SK-N-MC (cell line): ENCODE measurements around the gene SLC1A2.

ENCODE experiments used
- DNase-seq: peaks from one replicate; pipeline ENCODE4 v3.0.0-alpha.2; 2011; ENCODE audit warnings: low read depth, low spot score
- H3K27ac ChIP-seq: fragments of 200-600 bp; sonication (generic); 2 replicates; pipeline ENCODE4 v1.5.1; 2016; ENCODE audit warnings: mixed run types
- H3K36me3 ChIP-seq: fragments of 200-600 bp; sonication (generic); 2 replicates; pipeline ENCODE4 v1.6.1; 2017; ENCODE audit warnings: antibody characterized with exemption, low read length, mixed read lengths; ENCODE audit not compliant: insufficient read depth
- H3K4me3 ChIP-seq: fragments of 200-600 bp; sonication (generic); 2 replicates; pipeline ENCODE4 v1.5.1; 2016
- H3K9ac ChIP-seq: fragments of 200-600 bp; sonication (generic); 2 replicates; pipeline ENCODE4 v1.8.0; 2017; ENCODE audit warnings: mixed run types, mixed read lengths; ENCODE audit not compliant: insufficient read length
- H3K9me3 ChIP-seq: fragments of 200-600 bp; sonication (generic); 2 replicates; pipeline ENCODE4 v1.6.1; 2017; ENCODE audit warnings: low read depth, mild to moderate bottlenecking, antibody characterized with exemption, low read length, moderate library complexity, mixed read lengths
- EZH2 ChIP-seq: fragments of 200-600 bp; sonication (generic); IDR thresholded peaks from one replicate; pipeline ENCODE4 v1.6.1; 2017; ENCODE audit warnings: antibody characterized with exemption
- FOXP2 ChIP-seq: optimal IDR thresholded peaks from 2 replicates; pipeline ENCODE3; 2011; ENCODE audit warnings: mild to moderate bottlenecking, moderate library complexity; ENCODE audit not compliant: insufficient read depth; ENCODE audit errors: extremely low read length, control extremely low read depth
- POLR2AphosphoS5 ChIP-seq: IDR thresholded peaks from 2 replicates; pipeline ENCODE4 v1.6.1; 2012; ENCODE audit warnings: mild to moderate bottlenecking, low read depth, low read length, borderline replicate concordance

The SLC1A2 gene

GRCh38 chr11:35265755-35266454 is 153.5 kb downstream of the SLC1A2 start:
- Histone ChIP-seq H3K4me3 (no peak overlapping the region), H3K36me3 (no peaks in the 10 kb centered on the region), H3K9me3 (no peaks in the 10 kb centered on the region), H3K9ac (no peak overlapping the region), H3K27ac (no peak overlapping the region)
- no peak for TF ChIP-seq EZH2
- no peak for TF ChIP-seq FOXP2
- TF ChIP-seq POLR2AphosphoS5, result no peak
- no peak for DNase-seq

- Histone ChIP-seq H3K4me3 (no peak overlapping the region), H3K36me3 (no peaks in the 10 kb centered on the region), H3K9me3 (no peaks in the 10 kb centered on the region), H3K9ac (no peak overlapping the region), H3K27ac (no peak overlapping the region)
- no peak for TF ChIP-seq EZH2
- no peak for TF ChIP-seq POLR2AphosphoS5
- no peak for TF ChIP-seq FOXP2
- DNase-seq, result no peak
These were observed 156.6 kb downstream of the SLC1A2 start for GRCh38 chr11:35262735-35263134.

GRCh38 chr11:35262056-35262455 is 157.3 kb downstream of the SLC1A2 start:
- no peak overlapping the region for H3K9ac ChIP-seq
- no peak overlapping the region for H3K27ac ChIP-seq
- no peak overlapping the region for H3K4me3 ChIP-seq
- no peaks in the 10 kb centered on the region for H3K9me3 ChIP-seq
- no peak for DNase-seq
- H3K36me3 ChIP-seq, result no peaks in the 10 kb centered on the region
- no peak for TF ChIP-seq POLR2AphosphoS5
- no peak for TF ChIP-seq EZH2
- no peak for TF ChIP-seq FOXP2

GRCh38 chr11:35261197-35261596 is 158.2 kb downstream of the SLC1A2 start:
- no peak overlapping the region for H3K27ac ChIP-seq
- no peak overlapping the region for H3K4me3 ChIP-seq
- no peaks in the 10 kb centered on the region for H3K36me3 ChIP-seq
- TF ChIP-seq POLR2AphosphoS5, result no peak
- TF ChIP-seq FOXP2, result no peak
- no peak for TF ChIP-seq EZH2
- H3K9ac ChIP-seq, result no peak overlapping the region
- no peaks in the 10 kb centered on the region for H3K9me3 ChIP-seq
- DNase-seq, result no peak

GRCh38 chr11:35260342-35260985 is 158.9 kb downstream of the SLC1A2 start:
- H3K27ac ChIP-seq, result no peak overlapping the region
- TF ChIP-seq FOXP2, result no peak

GRCh38 chr11:35259529-35259928 is 159.8 kb downstream of the SLC1A2 start:
- no peak for DNase-seq
- TF ChIP-seq FOXP2 (no peak), EZH2 (no peak), POLR2AphosphoS5 (no peak)
- Histone ChIP-seq H3K27ac (no peak overlapping the region), H3K9ac (no peak overlapping the region), H3K36me3 (no peaks in the 10 kb centered on the region), H3K9me3 (no peaks in the 10 kb centered on the region), H3K4me3 (no peak overlapping the region)

More at GRCh38 chr11:35260342-35260985, 158.9 kb downstream of the SLC1A2 start:
- Histone ChIP-seq H3K9me3 (no peaks in the 10 kb centered on the region), H3K4me3 (no peak overlapping the region), H3K9ac (no peak overlapping the region), H3K36me3 (no peaks in the 10 kb centered on the region)
- no peak for DNase-seq

GRCh38 chr11:35257281-35257680 is 162.1 kb downstream of the SLC1A2 start:
- DNase-seq, result no peak
- Histone ChIP-seq H3K27ac (no peak overlapping the region), H3K4me3 (no peak overlapping the region), H3K36me3 (no peaks in the 10 kb centered on the region), H3K9ac (no peak overlapping the region), H3K9me3 (no peaks in the 10 kb centered on the region)
- TF ChIP-seq FOXP2 (no peak), POLR2AphosphoS5 (no peak), EZH2 (no peak)

GRCh38 chr11:35256296-35256695 is 163.1 kb downstream of the SLC1A2 start:
- TF ChIP-seq EZH2 (no peak), POLR2AphosphoS5 (no peak), FOXP2 (no peak)
- Histone ChIP-seq H3K4me3 (no peak overlapping the region), H3K9me3 (no peaks in the 10 kb centered on the region)

GRCh38 chr11:35255514-35255913 is 163.8 kb downstream of the SLC1A2 start:
- no peaks in the 10 kb centered on the region for H3K9me3 ChIP-seq
- no peak overlapping the region for H3K27ac ChIP-seq
- TF ChIP-seq POLR2AphosphoS5 (no peak), EZH2 (no peak), FOXP2 (no peak)
- no peak overlapping the region for H3K9ac ChIP-seq
- no peak for DNase-seq
- no peaks in the 10 kb centered on the region for H3K36me3 ChIP-seq
- no peak overlapping the region for H3K4me3 ChIP-seq

More at GRCh38 chr11:35256296-35256695, 163.1 kb downstream of the SLC1A2 start:
- Histone ChIP-seq H3K27ac (no peak overlapping the region), H3K36me3 (no peaks in the 10 kb centered on the region), H3K9ac (no peak overlapping the region)
- no peak for DNase-seq
